ENCODE results near the gene PSTPIP2.

DNA sequence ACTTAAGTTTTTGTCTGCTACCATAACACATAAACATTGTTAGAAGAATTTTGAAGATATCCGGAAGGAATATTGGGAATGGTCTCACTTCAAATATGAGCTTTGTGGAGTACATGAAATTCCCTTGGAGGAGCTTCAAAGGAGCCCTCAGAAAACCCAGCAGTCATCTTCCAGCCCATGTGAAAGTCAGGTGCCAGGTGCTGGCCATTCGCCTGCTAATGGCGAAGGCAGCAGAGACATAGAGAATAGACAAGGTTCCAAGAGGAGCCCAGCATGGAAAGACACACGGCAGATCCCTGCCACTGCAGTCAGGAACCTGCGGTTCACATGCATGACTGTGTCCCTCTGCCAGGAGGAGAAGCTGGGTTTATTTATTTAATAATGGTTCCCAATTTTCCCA is 64.9 kb downstream of the PSTPIP2 start:
- TF ChIP-seq KDM5B (CRISPR knock-in tag; IDR thresholded peaks at IDR 0.05; ENCODE audit: borderline replicate concordance) (no peak), SALL1 (CRISPR knock-in tag; IDR thresholded peaks at IDR 0.05) (no peak), TP53 (CRISPR knock-in tag; conservative IDR thresholded peaks at IDR 0.05) (no peak), POLR2A (IDR thresholded peaks at IDR 0.05; ENCODE audit: insufficient read depth in 1 of 2, low read depth in 2 of 2, low read length in 2 of 2) (no peak)
- TF ChIP-seq, protein P1, sequence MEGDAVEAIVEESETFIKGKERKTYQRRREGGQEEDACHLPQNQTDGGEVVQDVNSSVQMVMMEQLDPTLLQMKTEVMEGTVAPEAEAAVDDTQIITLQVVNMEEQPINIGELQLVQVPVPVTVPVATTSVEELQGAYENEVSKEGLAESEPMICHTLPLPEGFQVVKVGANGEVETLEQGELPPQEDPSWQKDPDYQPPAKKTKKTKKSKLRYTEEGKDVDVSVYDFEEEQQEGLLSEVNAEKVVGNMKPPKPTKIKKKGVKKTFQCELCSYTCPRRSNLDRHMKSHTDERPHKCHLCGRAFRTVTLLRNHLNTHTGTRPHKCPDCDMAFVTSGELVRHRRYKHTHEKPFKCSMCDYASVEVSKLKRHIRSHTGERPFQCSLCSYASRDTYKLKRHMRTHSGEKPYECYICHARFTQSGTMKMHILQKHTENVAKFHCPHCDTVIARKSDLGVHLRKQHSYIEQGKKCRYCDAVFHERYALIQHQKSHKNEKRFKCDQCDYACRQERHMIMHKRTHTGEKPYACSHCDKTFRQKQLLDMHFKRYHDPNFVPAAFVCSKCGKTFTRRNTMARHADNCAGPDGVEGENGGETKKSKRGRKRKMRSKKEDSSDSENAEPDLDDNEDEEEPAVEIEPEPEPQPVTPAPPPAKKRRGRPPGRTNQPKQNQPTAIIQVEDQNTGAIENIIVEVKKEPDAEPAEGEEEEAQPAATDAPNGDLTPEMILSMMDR (CRISPR knock-in tag; IDR thresholded peaks at IDR 0.05): no peak

All from HepG2 (cell line).